K562 (cell line): ENCODE measurements around the gene PLA2G4A. TPM values are rescaled to one million over a fixed set of nuclear protein-coding genes. Genes with fewer than 3 reads are reported as not detected.

ENCODE experiments used
- ATAC-seq: fragments of 200-7000 bp; cut with Tn5 transposase; 3 replicates; pipeline ENCODE4 v1.9.1; 2020; ENCODE audit warnings: moderate library complexity
- BruUV-seq: library from RNA; stranded (reverse); fragments of 400-500 nt; replicated peaks from 2 replicates; lab custom pipeline; 2021; lab: Mats Ljungman, UMichigan
- CTCF ChIA-PET: fragments of 300-600 bp; formaldehyde crosslinking; extraction: SDS; loops from one replicate; lab custom pipeline; 2021; ENCODE audit warnings: low intra/inter-chr PET ratio; lab: Yijun Ruan, JAX
- POLR2A ChIA-PET: fragments of 300-600, 350-650 bp; sonication (Branson Sonifier 250); formaldehyde crosslinking; extraction: SDS; loops from one replicate; lab custom pipeline; 2021; ENCODE audit warnings: antibody characterized with exemption, inconsistent platforms; lab: Yijun Ruan, JAX
- DNase-seq, 4 experiments: peaks; one replicate each; pipeline versions ENCODE4 v3.0.0 to v3.0.0-alpha.2; 2011 to 2018; ENCODE audit warnings: low spot score in 3 of 4, mixed read lengths in 3 of 4; ENCODE audit errors: extremely low read depth in 1 of 4
- FAIRE-seq: peaks from 2 replicates; lab custom pipeline; 2011; peaks lifted over from hg19 to GRCh38; lab: Jason Lieb, UNC
- H2AFZ ChIP-seq: 2 replicates; pipeline ENCODE4 v1.6.0; 2011; ENCODE audit warnings: low read depth, low read length, control low read depth, inconsistent platforms
- H3K27ac ChIP-seq: fragments of 200-600 bp; 3 replicates; pipeline ENCODE4 v1.8.0; 2011; ENCODE audit warnings: low read depth, mild to moderate bottlenecking, control low read depth, inconsistent platforms, low read length, moderate library complexity, mixed read lengths; ENCODE audit errors: extremely low read depth
- H3K27me3 ChIP-seq, 2 experiments: fragments of 300-600 bp in 1 of 2; 2 replicates in 1 of 2; 3 replicates in 1 of 2; pipeline versions ENCODE4 v1.6.0 to v1.8.0; 2011; ENCODE audit warnings: inconsistent platforms in 2 of 2, low read length in 2 of 2, mild to moderate bottlenecking in 1 of 2, mixed read lengths in 1 of 2, moderate library complexity in 1 of 2; ENCODE audit not compliant: control insufficient read depth in 2 of 2, insufficient read depth in 2 of 2
- H3K36me3 ChIP-seq: fragments of 300-600 bp; 3 replicates; pipeline ENCODE4 v1.8.0; 2011; ENCODE audit warnings: mild to moderate bottlenecking, low read length, inconsistent platforms; ENCODE audit not compliant: control insufficient read depth, insufficient read depth
- H3K4me1 ChIP-seq, 2 experiments: fragments of 200-600 bp in 1 of 2; replicated peaks in 1 of 2; 2 replicates in 1 of 2; 3 replicates in 1 of 2; pipeline versions ENCODE4 v1.5.1 to v1.8.0; 2011; ENCODE audit warnings: inconsistent platforms in 2 of 2, low read length in 2 of 2, mild to moderate bottlenecking in 1 of 2, mixed read lengths in 1 of 2, moderate library complexity in 1 of 2; ENCODE audit not compliant: control insufficient read depth in 2 of 2, insufficient read depth in 2 of 2
- H3K4me2 ChIP-seq: 2 replicates; pipeline ENCODE4 v1.6.1; 2011; ENCODE audit warnings: low read length, control low read depth, inconsistent platforms, mixed read lengths; ENCODE audit not compliant: insufficient read depth
- H3K4me3 ChIP-seq: fragments of 200-600 bp; sonication (generic), shearing (Covaris generic); 2 replicates; pipeline ENCODE4 v1.5.1; 2016; ENCODE audit warnings: control low read depth, inconsistent platforms
- H3K79me2 ChIP-seq: fragments of 200-600 bp; 3 replicates; pipeline ENCODE4 v1.8.0; 2011; ENCODE audit warnings: low read length, inconsistent platforms; ENCODE audit not compliant: control insufficient read depth, insufficient read depth
- H3K9ac ChIP-seq, 2 experiments: 2 replicates each; pipeline versions ENCODE4 v1.6.0 to v1.6.1; 2011; ENCODE audit warnings: low read depth in 2 of 2, low read length in 2 of 2, control low read depth in 1 of 2, inconsistent platforms in 1 of 2, mild to moderate bottlenecking in 1 of 2, mixed read lengths in 1 of 2; ENCODE audit not compliant: insufficient read depth in 1 of 2
- H3K9me1 ChIP-seq: one replicate; pipeline ENCODE4 v1.6.0; 2011; ENCODE audit warnings: inconsistent platforms, mild to moderate bottlenecking, low read length, moderate library complexity; ENCODE audit not compliant: control insufficient read depth, insufficient read depth
- H3K9me3 ChIP-seq: replicated peaks from 2 replicates; pipeline ENCODE4 v1.5.1; 2011; ENCODE audit warnings: low read depth, low read length, inconsistent platforms; ENCODE audit not compliant: control insufficient read depth, insufficient read depth
- H4K20me1 ChIP-seq: replicated peaks from 2 replicates; pipeline ENCODE4 v1.6.1; 2011; ENCODE audit warnings: low read length, inconsistent platforms, mixed read lengths; ENCODE audit not compliant: control insufficient read depth, insufficient read depth
- TFE3 ChIP-seq: fragments of 450-650 bp; formaldehyde crosslinking; IDR thresholded peaks from 2 replicates; pipeline ENCODE4 v1.4.0; 2020; ENCODE audit warnings: mild to moderate bottlenecking, mixed read lengths
- VEZF1 ChIP-seq: fragments of 200-800 bp; sonication (Bioruptor generic); IDR thresholded peaks from 2 replicates; pipeline ENCODE4 v1.6.1; 2017; ENCODE audit warnings: missing genetic modification characterization, missing compliant biosample characterization
- WGBS: fragments of 100-300 bp; shearing (Covaris generic); methylation state at CpG from one replicate; pipeline ENCODE4 v1.1.6; 2016; ENCODE audit warnings: low coverage, mixed read lengths; ENCODE audit not compliant: insufficient coverage; ENCODE audit errors: missing lambda C conversion rate; 5-methylcytosine and 5-hydroxymethylcytosine counted together
- in situ Hi-C: fragments of 300-500 bp; cut with MboI; formaldehyde crosslinking; loops from 4 replicates; pipeline ENCODE4 v1.15.0; 2018; ENCODE audit warnings: inconsistent platforms, mixed read lengths
- intact Hi-C: fragments of 100-400 bp; cut with micrococcal nuclease; formaldehyde crosslinking; loops from 2 replicates; pipeline ENCODE4 v1.14.2; 2022
- polyA plus RNA-seq, 8 experiments: library from polyadenylated mRNA; depleted of rRNA in 4 of 8; stranded (reverse) in 5 of 8; unstranded in 3 of 8; fragments of >200 nt; fragmentation: Nextera tagmentation in 2 of 8; fragmentation: Illumina TruSeq in 1 of 8; extraction: Ambion mirVana in 2 of 8; extraction: Trizol in 1 of 8; gene quantifications; 2 replicates each; pipeline versions ENCODE4 v1.2.1 to v1.2.3, GENCODE V29; 2011 to 2014; ENCODE audit warnings: inconsistent platforms in 1 of 8, missing spikeins in 1 of 8
- total RNA-seq, 7 experiments: library from RNA; depleted of rRNA in 6 of 7; stranded (reverse); fragments of >200 nt in 6 of 7; fragmentation: Illumina TruSeq in 2 of 7; extraction: Trizol in 2 of 7; gene quantifications; 2 replicates each; pipeline versions ENCODE4 v1.2.1 to v1.2.3, GENCODE V29; 2011 to 2021; ENCODE audit warnings: low replicate concordance in 1 of 7

Gene PLA2G4A
- total and polyA plus RNA-seq, 9 of the 15 experiments (the other 6 are each of a cell fraction or from before 2014, with no cell fraction given) = 0.04 to 0.71 (median 0.22) TPM; not detected in 4

GRCh38 chr1:187013582-187014200 is 184.9 kb downstream of the PLA2G4A start:
- no peak for FAIRE-seq
- TF ChIP-seq TFE3 (CRISPR knock-in tag) (peak; percentile 59), VEZF1 (CRISPR knock-in tag) (no peak)
- H3K4me1 ChIP-seq = no peaks in the 10 kb centered on the region
- no peak overlapping the region for H3K4me3 ChIP-seq
- no TSS peak for BruUV-seq
- no peaks in the 10 kb centered on the region for H3K36me3 ChIP-seq
- H3K9me1 ChIP-seq = no peaks in the 10 kb centered on the region
- H4K20me1 ChIP-seq = no peaks in the 10 kb centered on the region
- WGBS = 17% methylated on average over 5 of the region's 5 CpGs
- no peaks in the 10 kb centered on the region for H3K9me3 ChIP-seq
- H3K79me2 ChIP-seq = no peaks in the 10 kb centered on the region
- intact Hi-C loops = no loop called here
- no peak overlapping the region for H3K4me2 ChIP-seq
- no peak overlapping the region for H3K27ac ChIP-seq
- POLR2A ChIA-PET = no interaction called here
- CTCF ChIA-PET = no interaction called here
- H3K9ac ChIP-seq = no peak overlapping the region
- no peaks in the 10 kb centered on the region for H3K27me3 ChIP-seq
- ATAC-seq = no peak
- in situ Hi-C loops = no loop called here
- H2AFZ ChIP-seq = no peak overlapping the region
- DNase-seq = no peak
